ENCODE measurements around the gene NECTIN1.

NECTIN1 gene

DNA sequence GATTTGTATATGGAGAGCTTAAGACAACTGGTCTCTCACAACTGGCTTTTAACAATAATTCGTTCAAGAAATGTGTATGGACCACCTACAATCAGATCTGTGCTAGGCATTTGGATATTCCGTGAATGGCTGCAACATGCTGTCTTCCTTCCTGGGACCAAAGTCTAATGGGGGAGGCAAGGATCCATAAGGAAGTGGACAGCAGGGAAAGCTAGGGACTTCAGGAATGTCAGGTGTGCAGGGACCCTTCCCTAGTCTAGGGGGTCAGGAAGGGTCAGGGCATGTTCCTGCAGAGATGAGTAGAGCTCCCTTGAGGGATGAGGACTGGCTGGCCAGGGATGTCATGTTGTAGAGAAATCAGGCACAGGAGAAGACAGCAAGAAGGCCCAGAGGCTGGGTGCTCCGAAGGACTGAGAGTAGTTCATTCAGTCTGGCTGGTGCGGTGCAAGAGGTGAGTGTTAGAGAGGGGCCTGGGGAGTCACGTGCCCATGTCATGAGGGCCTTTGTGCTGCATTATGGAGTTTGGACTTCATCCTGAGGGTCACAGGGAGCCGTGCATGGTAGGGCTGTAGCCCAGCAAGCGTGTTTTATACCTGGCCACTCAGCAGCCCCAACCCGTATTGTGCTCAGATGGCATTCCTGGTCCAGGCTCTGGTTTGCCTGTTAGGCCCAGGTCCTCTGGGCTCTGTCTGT lies 8.5 kb upstream of the NECTIN1 start:
- H3K4me2 ChIP-seq (ENCODE audit: low read length), result no peak overlapping the region
- no peaks in the 10 kb centered on the region for H3K9me2 ChIP-seq (replicated peaks; ENCODE audit: control insufficient read depth, low read length)
- peaks cover 3% of the 10 kb centered on the region; the same call in 1 of the 2 replicates for H4K20me1 ChIP-seq (ENCODE audit: control insufficient read depth, insufficient read depth, low read depth, low read length)
- no peak overlapping the region for H3K4me3 ChIP-seq (ENCODE audit: low read length)
- TF ChIP-seq CTCF (IDR thresholded peaks at IDR 0.05; ENCODE audit: low read depth, low read length, poor library complexity, severe bottlenecking) (no peak), EZH2phosphoT487 (IDR thresholded peaks at IDR 0.05; ENCODE audit: borderline replicate concordance, low read length) (no peak)
- no peaks in the 10 kb centered on the region for H3K79me2 ChIP-seq (ENCODE audit: control insufficient read depth, low read length)
- H3K27me3 ChIP-seq (ENCODE audit: control insufficient read depth, low read length), result peaks cover 33% of the 10 kb centered on the region
- H3K27ac ChIP-seq (ENCODE audit: low read depth, low read length), result no peak overlapping the region
- H3K36me3 ChIP-seq (ENCODE audit: control insufficient read depth, low read length), result no peaks in the 10 kb centered on the region
- H3K4me1 ChIP-seq (ENCODE audit: control insufficient read depth, low read length), result no peaks in the 10 kb centered on the region
- no peaks in the 10 kb centered on the region for H3K9me3 ChIP-seq (ENCODE audit: control insufficient read depth, insufficient read depth, low read length)
- no peaks in the 10 kb centered on the region for H3F3A ChIP-seq (ENCODE audit: control insufficient read depth, insufficient read depth)

- Histone ChIP-seq H3K79me2 (ENCODE audit: control insufficient read depth, low read length) (no peaks in the 10 kb centered on the region), H3K4me1 (ENCODE audit: control insufficient read depth, low read length) (peaks cover 5% of the 10 kb centered on the region), H3K36me3 (ENCODE audit: control insufficient read depth, low read length) (no peaks in the 10 kb centered on the region), H3K9me3 (ENCODE audit: control insufficient read depth, insufficient read depth, low read length) (no peaks in the 10 kb centered on the region), H3K4me3 (ENCODE audit: low read length) (no peak overlapping the region), H3K9me2 (replicated peaks; ENCODE audit: control insufficient read depth, low read length) (no peaks in the 10 kb centered on the region), H4K20me1 (ENCODE audit: control insufficient read depth, insufficient read depth, low read depth, low read length) (0 out of 2 replicates have a peak, but pooled peaks cover 3% of the 10 kb centered on the region), H3F3A (ENCODE audit: control insufficient read depth, insufficient read depth) (no peaks in the 10 kb centered on the region), H3K4me2 (ENCODE audit: low read length) (no peak overlapping the region), H3K27ac (ENCODE audit: low read depth, low read length) (no peak overlapping the region), H3K27me3 (ENCODE audit: control insufficient read depth, low read length) (peaks cover 50% of the 10 kb centered on the region)
- TF ChIP-seq CTCF (IDR thresholded peaks at IDR 0.05; ENCODE audit: low read depth, low read length, poor library complexity, severe bottlenecking), result no peak
- TF ChIP-seq EZH2phosphoT487 (IDR thresholded peaks at IDR 0.05; ENCODE audit: borderline replicate concordance, low read length), result no peak
These were observed 5.8 kb upstream of the NECTIN1 start for GRCh38 chr11:119734788-119735187.

DNA sequence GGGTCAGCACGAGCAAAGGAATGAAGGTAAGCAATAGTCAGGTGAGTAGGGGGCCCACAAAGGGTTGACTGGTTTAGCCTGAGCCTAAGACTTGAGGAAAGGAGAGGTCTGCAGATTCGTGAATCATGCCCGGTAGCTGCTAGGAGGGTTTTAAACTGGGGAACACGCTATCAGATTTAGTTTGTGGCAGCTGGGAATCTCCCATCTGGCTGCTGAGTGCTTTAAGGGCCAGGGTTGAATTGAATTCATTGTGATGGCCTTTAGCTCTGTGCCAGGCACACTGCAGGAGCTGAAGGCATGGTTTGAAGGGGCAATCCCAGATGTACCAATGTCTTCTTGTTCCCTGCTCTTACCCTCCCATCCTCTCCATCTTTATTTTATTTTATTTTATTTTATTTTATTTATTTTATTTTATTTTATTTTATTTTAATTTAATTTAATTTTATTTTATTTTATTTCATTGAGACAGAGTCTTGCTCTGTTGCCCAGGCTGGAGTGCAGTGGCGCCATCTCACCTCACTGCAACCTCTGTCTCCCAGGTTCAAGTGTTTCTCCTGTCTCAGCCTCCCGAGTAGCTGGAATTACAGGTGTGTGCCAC lies 1.9 kb upstream of the NECTIN1 start:
- Histone ChIP-seq H3K9me2 (replicated peaks; ENCODE audit: control insufficient read depth, low read length) (no peaks in the 10 kb centered on the region), H3K4me2 (ENCODE audit: low read length) (no peak overlapping the region), H3K36me3 (ENCODE audit: control insufficient read depth, low read length) (no peaks in the 10 kb centered on the region), H3F3A (ENCODE audit: control insufficient read depth, insufficient read depth) (no peaks in the 10 kb centered on the region), H3K9me3 (ENCODE audit: control insufficient read depth, insufficient read depth, low read length) (no peaks in the 10 kb centered on the region), H3K4me3 (ENCODE audit: low read length) (no peak overlapping the region), H4K20me1 (ENCODE audit: control insufficient read depth, insufficient read depth, low read depth, low read length) (peaks cover 9% of the 10 kb centered on the region; the same call in 1 of the 2 replicates), H3K27me3 (ENCODE audit: control insufficient read depth, low read length) (peaks cover 75% of the 10 kb centered on the region), H3K79me2 (ENCODE audit: control insufficient read depth, low read length) (no peaks in the 10 kb centered on the region), H3K4me1 (ENCODE audit: control insufficient read depth, low read length) (peaks cover 35% of the 10 kb centered on the region), H3K27ac (ENCODE audit: low read depth, low read length) (no peak overlapping the region)
- TF ChIP-seq EZH2phosphoT487 (IDR thresholded peaks at IDR 0.05; ENCODE audit: borderline replicate concordance, low read length), result no peak
- TF ChIP-seq CTCF (IDR thresholded peaks at IDR 0.05; ENCODE audit: low read depth, low read length, poor library complexity, severe bottlenecking), result no peak

All from DOHH2 (cell line).